Transverse colon (tissue), 4 donors: ENCODE measurements around the gene DMXL1. TPM values are rescaled to one million over a fixed set of nuclear protein-coding genes. Genes with fewer than 3 reads are reported as not detected.

Experiments
- DNase-seq: peaks from one replicate; pipeline ENCODE4 v3.0.0-alpha.2; 2019
- H3K27ac ChIP-seq, 4 donors: fragments of 200-600 bp; sonication (generic); 2 replicates each; pipeline ENCODE4 v1.5.1; 2016 to 2018; ENCODE audit warnings: inconsistent platforms in 4 of 4
- H3K27me3 ChIP-seq: fragments of 200-600 bp; sonication (generic); 2 replicates; pipeline ENCODE4 v1.5.1; 2017; ENCODE audit warnings: inconsistent platforms
- H3K36me3 ChIP-seq, 4 donors: fragments of 200-600 bp; sonication (generic); 2 replicates each; pipeline ENCODE4 v1.5.1; 2017 to 2019; ENCODE audit warnings: inconsistent platforms in 4 of 4
- H3K4me1 ChIP-seq, 4 donors: fragments of 200-600 bp; sonication (generic); 2 replicates each; pipeline ENCODE4 v1.5.1; 2017 to 2020; ENCODE audit warnings: inconsistent platforms in 4 of 4
- H3K4me3 ChIP-seq, 4 donors: fragments of 200-600 bp; sonication (generic); 1 replicate in 1 of 4; 2 replicates in 3 of 4; pipeline versions ENCODE4 v1.5.1 to v1.6.1; 2017 to 2019; ENCODE audit warnings: inconsistent platforms in 4 of 4
- H3K9me3 ChIP-seq, 2 donors: fragments of 200-600 bp; sonication (generic); 2 replicates each; pipeline ENCODE4 v1.5.1; 2017 to 2019; ENCODE audit warnings: inconsistent platforms in 2 of 2
- CTCF ChIP-seq, 5 experiments: fragments of 200-600 bp in 3 of 5; fragments of 450-650 bp in 2 of 5; sonication (generic) in 3 of 5; IDR thresholded peaks; 1 replicate in 2 of 5; 2 replicates in 3 of 5; pipeline ENCODE4 v1.5.1; 2016 to 2017; ENCODE audit warnings: antibody characterized with exemption in 5 of 5, inconsistent platforms in 3 of 5, mild to moderate bottlenecking in 2 of 5, moderate library complexity in 1 of 5
- EP300 ChIP-seq: sonication (generic); formaldehyde crosslinking; IDR thresholded peaks from one replicate; pipeline ENCODE4 v1.6.1; 2017; ENCODE audit warnings: antibody characterized with exemption, low read depth
- POLR2A ChIP-seq: fragments of 450-650 bp; IDR thresholded peaks from one replicate; pipeline ENCODE4 v1.6.1; 2016; ENCODE audit warnings: antibody characterized with exemption, mild to moderate bottlenecking, moderate library complexity
- POLR2AphosphoS5 ChIP-seq, 3 donors: sonication (generic); formaldehyde crosslinking; IDR thresholded peaks; one replicate each; pipeline ENCODE4 v1.6.1; 2016; ENCODE audit warnings: antibody characterized with exemption in 3 of 3
- WGBS, 2 donors: methylation state at CpG; one replicate each; pipeline ENCODE4 v1.1.5; 2018; ENCODE audit warnings: low coverage in 1 of 2; 5-methylcytosine and 5-hydroxymethylcytosine counted together
- in situ Hi-C, 4 donors: fragments of 200-750 bp; cut with MboI; loops; one replicate each; pipeline versions ENCODE4 v1.15.0 to v1.15.1; 2017; ENCODE audit warnings: low sequenced_read_pairs in 3 of 4, low pct_ligation_motif_present in 1 of 4, low pct_unique_long_range_greater_than_20kb in 1 of 4
- intact Hi-C: fragments of 100-400 bp; cut with DNase I; formaldehyde crosslinking; loops from one replicate; pipeline ENCODE4 v1.15.1; 2023; ENCODE audit warnings: low total_unique reads
- total RNA-seq, 4 donors: library from RNA; depleted of rRNA; stranded (reverse); fragments of >200 nt; gene quantifications; one replicate each; pipeline ENCODE4 v1.1.0, GENCODE V29; 2016

Gene DMXL1
- total RNA-seq, 4 donors from 2014 or later = 44.6 to 84.8 (median 58.2) TPM

GRCh38 chr5:119255571-119256356, 184.9 kb downstream of the DMXL1 start:
- in situ Hi-C loops (loop anchor here in 2 of 4 donors (10.0 to 25.0 kb wide), 3 partner anchors 157 to 271 kb away; partner anchors contain the start of gene DTWD2 (in 2 of the 2)), intact Hi-C loops (no loop called here)
- WGBS, 2 donors = 75% methylated on average over 5 of the region's 5 CpGs; no CpG with 5 or more reads in 1 of the 2 donors

GRCh38 chr5:119257613-119258012, 186.7 kb downstream of the DMXL1 start:
- Histone ChIP-seq H3K27me3 (no peaks in the 10 kb centered on the region), H3K36me3 (no peaks in the 10 kb centered on the region), H3K27ac (no peak overlapping the region), H3K4me3 (no peak overlapping the region), H3K9me3 (no peaks in the 10 kb centered on the region), H3K4me1 (peaks cover 0 to 13% (median 2%) of the 10 kb centered on the region in 4 donors)
- TF ChIP-seq POLR2AphosphoS5 (IDR thresholded peaks at IDR 0.05) = no peak
- no peak for TF ChIP-seq EP300
- no peak for TF ChIP-seq POLR2A
- TF ChIP-seq CTCF (IDR thresholded peaks at IDR 0.05) = no peak
- in situ Hi-C loops (loop anchor here in 2 of 4 donors (10.0 to 25.0 kb wide), 3 partner anchors 155 to 273 kb away; partner anchors contain the start of gene DTWD2 (in 2 of the 2)), intact Hi-C loops (no loop called here)
- WGBS, 2 donors = 93 to 96% methylated on average over 2 to 3 of the region's 3 CpGs
- no peak for DNase-seq

More at GRCh38 chr5:119255571-119256356, 184.9 kb downstream of the DMXL1 start:
- Histone ChIP-seq H3K27me3 (no peaks in the 10 kb centered on the region), H3K9me3 (no peaks in the 10 kb centered on the region), H3K27ac (peak overlapping the region; percentile 64 to 85 (median 79)), H3K4me1 (peaks cover 0 to 13% (median 2%) of the 10 kb centered on the region in 4 donors), H3K4me3 (no peak overlapping the region), H3K36me3 (no peaks in the 10 kb centered on the region)
- TF ChIP-seq CTCF (IDR thresholded peaks at IDR 0.05) = peak; percentile 14 to 73 (median 41)
- no peak for TF ChIP-seq EP300
- peak; percentile 20 for TF ChIP-seq POLR2A
- TF ChIP-seq POLR2AphosphoS5 (IDR thresholded peaks at IDR 0.05) = peak in 1 of 3 donors; percentile 49
- DNase-seq = peak; percentile 85

GRCh38 chr5:119263639-119264038, 192.8 kb downstream of the DMXL1 start:
- Histone ChIP-seq H3K4me1 (peaks cover 0 to 6% (median 0%) of the 10 kb centered on the region in 4 donors), H3K9me3 (no peaks in the 10 kb centered on the region), H3K27ac (no peak overlapping the region), H3K36me3 (no peaks in the 10 kb centered on the region), H3K4me3 (no peak overlapping the region), H3K27me3 (no peaks in the 10 kb centered on the region)
- intact Hi-C loops (no loop called here), in situ Hi-C loops (loop anchor here in 2 of 4 donors (25.0 kb wide), 2 partner anchors 149 to 276 kb away; partner anchors contain the start of gene DTWD2 (in 1 of the 2))
- TF ChIP-seq POLR2A (no peak), POLR2AphosphoS5 (IDR thresholded peaks at IDR 0.05) (no peak), CTCF (IDR thresholded peaks at IDR 0.05) (no peak), EP300 (no peak)
- WGBS, 2 donors = 96 to 100% methylated on average over 2 of the region's 2 CpGs
- DNase-seq = no peak

GRCh38 chr5:119264186-119264585, 193.3 kb downstream of the DMXL1 start:
- DNase-seq = no peak
- 0% methylated on average over 1 of the region's 1 CpG for WGBS, 2 donors
- Histone ChIP-seq H3K27ac (no peak overlapping the region), H3K4me3 (no peak overlapping the region), H3K36me3 (no peaks in the 10 kb centered on the region), H3K27me3 (no peaks in the 10 kb centered on the region), H3K9me3 (no peaks in the 10 kb centered on the region), H3K4me1 (peaks cover 0 to 7% (median 0%) of the 10 kb centered on the region in 4 donors)
- in situ Hi-C loops (loop anchor here in 2 of 4 donors (25.0 kb wide), 2 partner anchors 148 to 277 kb away; partner anchors contain the start of gene DTWD2 (in 1 of the 2)), intact Hi-C loops (no loop called here)
- TF ChIP-seq POLR2AphosphoS5 (IDR thresholded peaks at IDR 0.05) (no peak), POLR2A (no peak), CTCF (IDR thresholded peaks at IDR 0.05) (no peak), EP300 (no peak)
